Measurements from ENCODE around the gene KRT35.

KRT35 gene

GRCh38 chr17:41437769-41438168 lies 43.2 kb downstream of the KRT35 start:
- no peaks in the 10 kb centered on the region for H3K79me2 ChIP-seq (ENCODE audit: control insufficient read depth, low read length)
- H3K9me2 ChIP-seq (replicated peaks; ENCODE audit: control insufficient read depth, low read length): no peaks in the 10 kb centered on the region
- no peaks in the 10 kb centered on the region for H3K9me3 ChIP-seq (ENCODE audit: control insufficient read depth, insufficient read depth, low read length)
- peaks cover 34% of the 10 kb centered on the region for H3K27me3 ChIP-seq (ENCODE audit: control insufficient read depth, low read length)
- no peak overlapping the region for H3K4me3 ChIP-seq (ENCODE audit: low read length)
- TF ChIP-seq EZH2phosphoT487 (IDR thresholded peaks at IDR 0.05; ENCODE audit: borderline replicate concordance, low read length) (no peak), CTCF (IDR thresholded peaks at IDR 0.05; ENCODE audit: low read depth, low read length, poor library complexity, severe bottlenecking) (no peak)
- H3K4me2 ChIP-seq (ENCODE audit: low read length): no peak overlapping the region
- no peaks in the 10 kb centered on the region for H3K4me1 ChIP-seq (ENCODE audit: control insufficient read depth, low read length)
- no peak overlapping the region for H3K27ac ChIP-seq (ENCODE audit: low read depth, low read length)
- H4K20me1 ChIP-seq (ENCODE audit: control insufficient read depth, insufficient read depth, low read depth, low read length): no peaks in the 10 kb centered on the region
- H3F3A ChIP-seq (ENCODE audit: control insufficient read depth, insufficient read depth): no peaks in the 10 kb centered on the region
- no peaks in the 10 kb centered on the region for H3K36me3 ChIP-seq (ENCODE audit: control insufficient read depth, low read length)

- TF ChIP-seq EZH2phosphoT487 (IDR thresholded peaks at IDR 0.05; ENCODE audit: borderline replicate concordance, low read length) (no peak), CTCF (IDR thresholded peaks at IDR 0.05; ENCODE audit: low read depth, low read length, poor library complexity, severe bottlenecking) (no peak)
- Histone ChIP-seq H4K20me1 (ENCODE audit: control insufficient read depth, insufficient read depth, low read depth, low read length) (no peaks in the 10 kb centered on the region), H3K27me3 (ENCODE audit: control insufficient read depth, low read length) (peaks cover 29% of the 10 kb centered on the region), H3K4me2 (ENCODE audit: low read length) (no peak overlapping the region), H3K4me3 (ENCODE audit: low read length) (no peak overlapping the region), H3K36me3 (ENCODE audit: control insufficient read depth, low read length) (no peaks in the 10 kb centered on the region), H3K9me3 (ENCODE audit: control insufficient read depth, insufficient read depth, low read length) (no peaks in the 10 kb centered on the region), H3K4me1 (ENCODE audit: control insufficient read depth, low read length) (no peaks in the 10 kb centered on the region), H3F3A (ENCODE audit: control insufficient read depth, insufficient read depth) (no peaks in the 10 kb centered on the region), H3K27ac (ENCODE audit: low read depth, low read length) (no peak overlapping the region), H3K79me2 (ENCODE audit: control insufficient read depth, low read length) (no peaks in the 10 kb centered on the region), H3K9me2 (replicated peaks; ENCODE audit: control insufficient read depth, low read length) (no peaks in the 10 kb centered on the region)
Measured at GRCh38 chr17:41437254-41437653, 43.7 kb downstream of the KRT35 start.

- Histone ChIP-seq H3K9me3 (ENCODE audit: control insufficient read depth, insufficient read depth, low read length) (no peaks in the 10 kb centered on the region), H4K20me1 (ENCODE audit: control insufficient read depth, insufficient read depth, low read depth, low read length) (no peaks in the 10 kb centered on the region), H3K4me2 (ENCODE audit: low read length) (no peak overlapping the region), H3K4me1 (ENCODE audit: control insufficient read depth, low read length) (no peaks in the 10 kb centered on the region), H3K27ac (ENCODE audit: low read depth, low read length) (no peak overlapping the region), H3K79me2 (ENCODE audit: control insufficient read depth, low read length) (no peaks in the 10 kb centered on the region), H3K9me2 (replicated peaks; ENCODE audit: control insufficient read depth, low read length) (no peaks in the 10 kb centered on the region), H3K4me3 (ENCODE audit: low read length) (no peak overlapping the region), H3K27me3 (ENCODE audit: control insufficient read depth, low read length) (peaks cover 15% of the 10 kb centered on the region), H3F3A (ENCODE audit: control insufficient read depth, insufficient read depth) (no peaks in the 10 kb centered on the region), H3K36me3 (ENCODE audit: control insufficient read depth, low read length) (no peaks in the 10 kb centered on the region)
- TF ChIP-seq EZH2phosphoT487 (IDR thresholded peaks at IDR 0.05; ENCODE audit: borderline replicate concordance, low read length) (no peak), CTCF (IDR thresholded peaks at IDR 0.05; ENCODE audit: low read depth, low read length, poor library complexity, severe bottlenecking) (no peak)
Measured at GRCh38 chr17:41434415-41434814, 46.5 kb downstream of the KRT35 start.

GRCh38 chr17:41434005-41434404 lies 46.9 kb downstream of the KRT35 start:
- no peaks in the 10 kb centered on the region for H4K20me1 ChIP-seq (ENCODE audit: control insufficient read depth, insufficient read depth, low read depth, low read length)
- TF ChIP-seq CTCF (IDR thresholded peaks at IDR 0.05; ENCODE audit: low read depth, low read length, poor library complexity, severe bottlenecking) (no peak), EZH2phosphoT487 (IDR thresholded peaks at IDR 0.05; ENCODE audit: borderline replicate concordance, low read length) (no peak)

More at GRCh38 chr17:41434005-41434404, 46.9 kb downstream of the KRT35 start:
- Histone ChIP-seq H3K4me1 (ENCODE audit: control insufficient read depth, low read length) (no peaks in the 10 kb centered on the region), H3K9me3 (ENCODE audit: control insufficient read depth, insufficient read depth, low read length) (no peaks in the 10 kb centered on the region), H3K27me3 (ENCODE audit: control insufficient read depth, low read length) (peaks cover 14% of the 10 kb centered on the region), H3K36me3 (ENCODE audit: control insufficient read depth, low read length) (no peaks in the 10 kb centered on the region), H3K79me2 (ENCODE audit: control insufficient read depth, low read length) (no peaks in the 10 kb centered on the region), H3K9me2 (replicated peaks; ENCODE audit: control insufficient read depth, low read length) (no peaks in the 10 kb centered on the region), H3K27ac (ENCODE audit: low read depth, low read length) (no peak overlapping the region), H3K4me2 (ENCODE audit: low read length) (no peak overlapping the region), H3K4me3 (ENCODE audit: low read length) (no peak overlapping the region), H3F3A (ENCODE audit: control insufficient read depth, insufficient read depth) (no peaks in the 10 kb centered on the region)

All from DOHH2 (cell line).